GM18499 (cell line): Measurements from ENCODE around the gene CHRM3.
"Not testable (repeated sequence)": the region's sequence is repeated elsewhere in the genome, so short reads cannot be mapped to it uniquely, and the experiment has no call there.

Experiments
- ATAC-seq: cut with Tn5 transposase; IDR thresholded peaks from one replicate; pipeline ENCODE4 v1.9.1; 2021; ENCODE audit warnings: moderate number of reproducible peaks; ENCODE audit not compliant: insufficient read depth, unreplicated experiment

CHRM3 gene

DNA sequence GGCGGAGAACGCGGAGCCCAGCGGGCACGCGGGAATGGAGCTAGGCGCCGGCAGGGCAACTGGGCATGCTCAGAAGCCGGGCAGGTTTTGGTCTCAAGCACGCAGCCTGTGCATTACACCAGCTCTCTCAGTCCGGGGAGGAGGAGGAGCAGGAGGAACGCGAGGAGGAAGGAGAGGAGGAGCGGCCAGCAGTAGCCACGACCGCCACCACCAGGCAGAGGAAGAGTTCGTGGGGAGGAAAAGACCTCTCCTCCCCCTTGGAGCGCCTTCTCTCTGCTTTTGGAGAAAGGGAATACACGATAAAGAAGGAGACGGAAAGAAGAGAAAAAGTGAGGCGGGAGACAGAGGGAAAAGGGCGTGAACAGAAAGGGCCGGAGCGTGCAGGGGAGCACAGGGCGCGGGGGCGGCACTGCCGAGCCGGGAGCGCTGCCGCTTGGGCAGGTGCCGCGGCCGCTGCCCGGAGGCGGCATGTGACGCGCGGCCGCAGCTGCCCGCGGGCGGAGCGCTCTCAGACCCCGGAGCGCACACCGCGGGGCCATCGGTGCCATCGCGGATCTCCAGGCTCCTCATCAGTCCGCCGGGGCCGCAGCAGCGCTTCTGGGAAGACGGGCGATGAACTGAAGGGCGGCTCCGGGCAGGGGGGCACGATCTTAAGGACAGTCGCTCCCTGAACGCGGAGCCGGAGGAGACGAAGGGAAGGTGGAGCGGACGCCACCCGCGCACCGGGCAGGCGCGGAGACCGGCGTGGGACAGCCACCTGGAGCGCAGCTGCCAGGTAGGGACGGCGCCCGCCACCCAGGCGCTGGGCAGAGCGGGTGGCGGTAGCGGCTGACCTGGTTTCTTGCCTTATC lies at the start of gene CHRM3:
Gene CHRM3, plus strand, starts transcription at position 116 of the 851 bp plus-strand sequence. CDS start 520,884 bp downstream, outside the sequence.
- no peak for ATAC-seq

DNA sequence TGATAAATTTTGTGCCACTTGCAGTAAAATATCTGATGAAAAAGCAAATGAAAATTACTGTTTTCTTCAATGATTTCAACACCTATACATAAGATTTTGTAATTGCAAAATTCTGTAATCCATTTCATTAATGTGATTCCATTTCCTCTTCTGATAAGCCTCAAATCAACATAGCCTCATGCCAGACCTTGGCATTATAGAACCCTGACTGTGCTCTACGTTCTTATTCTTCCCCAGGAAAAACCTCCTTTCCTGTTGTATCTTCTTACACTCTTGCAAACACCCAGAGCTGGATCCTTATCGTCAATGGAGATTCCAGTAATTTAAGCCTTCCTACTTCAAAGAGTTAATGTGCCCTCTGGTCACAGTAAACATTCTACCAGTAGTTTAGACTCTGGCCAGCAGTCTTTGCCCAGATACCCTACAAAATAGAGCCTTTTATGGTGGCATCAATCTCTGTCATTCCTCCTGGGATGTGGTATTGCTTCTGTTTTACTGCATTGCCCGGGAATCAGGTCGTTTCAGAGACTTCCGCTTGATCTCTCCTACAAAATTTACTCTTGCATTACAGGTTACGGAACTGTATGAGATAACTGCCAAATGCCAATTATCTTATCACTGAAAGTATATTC lies 48.5 kb upstream of the CHRM3 start:
- no peak for ATAC-seq

DNA sequence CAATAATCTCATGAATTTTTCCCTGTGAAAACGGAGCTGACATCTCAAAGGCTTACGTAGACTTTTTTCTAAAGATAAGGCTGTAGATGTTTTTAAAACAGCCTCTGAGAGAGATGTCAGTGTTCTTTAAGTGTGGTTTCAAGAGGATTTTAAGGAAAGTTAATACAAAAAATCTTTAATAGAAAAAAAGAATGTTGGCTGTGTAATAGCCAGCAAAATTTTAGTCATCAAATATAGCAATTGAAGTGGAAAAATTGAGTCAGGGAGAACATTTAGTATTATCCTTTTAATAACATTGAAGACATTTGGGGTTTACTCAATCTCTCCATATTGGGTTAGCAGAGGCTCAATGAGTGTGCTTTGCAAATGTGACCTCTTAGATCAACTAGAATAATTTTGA lies 38.6 kb upstream of the CHRM3 start:
- ATAC-seq, result no peak

DNA sequence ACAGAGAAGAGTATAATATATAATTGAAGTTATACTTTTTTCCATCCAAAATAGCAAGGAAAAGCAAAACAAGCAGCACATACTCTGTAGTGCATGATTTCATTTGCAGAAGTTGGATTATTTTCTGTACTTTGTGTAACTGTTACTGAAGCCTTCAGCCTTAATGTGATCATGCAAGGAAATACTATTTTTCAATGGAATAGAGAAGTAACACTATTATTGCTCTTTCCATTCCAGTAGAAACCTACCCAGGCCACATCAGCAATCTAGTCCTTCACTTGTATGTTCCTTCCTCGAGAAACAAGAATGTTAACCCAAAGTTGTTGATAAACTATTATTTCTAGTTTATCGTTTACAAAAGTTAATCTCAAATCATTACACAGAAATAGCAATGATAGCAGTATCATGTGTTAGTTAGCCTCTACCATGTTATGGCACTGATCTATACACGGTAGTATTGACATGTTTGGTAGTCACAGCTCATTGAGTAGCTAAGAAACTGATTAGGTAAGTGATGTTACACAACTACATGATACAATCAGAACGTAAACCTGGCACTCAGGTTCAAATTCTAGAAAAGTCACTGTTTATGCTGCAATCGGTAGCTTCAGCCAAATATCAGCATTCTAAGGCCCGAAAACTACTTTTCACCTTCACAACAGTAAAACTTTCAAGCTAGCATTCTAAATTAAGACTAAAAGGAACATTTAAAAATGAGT lies 37.6 kb upstream of the CHRM3 start:
- ATAC-seq, result no peak

DNA sequence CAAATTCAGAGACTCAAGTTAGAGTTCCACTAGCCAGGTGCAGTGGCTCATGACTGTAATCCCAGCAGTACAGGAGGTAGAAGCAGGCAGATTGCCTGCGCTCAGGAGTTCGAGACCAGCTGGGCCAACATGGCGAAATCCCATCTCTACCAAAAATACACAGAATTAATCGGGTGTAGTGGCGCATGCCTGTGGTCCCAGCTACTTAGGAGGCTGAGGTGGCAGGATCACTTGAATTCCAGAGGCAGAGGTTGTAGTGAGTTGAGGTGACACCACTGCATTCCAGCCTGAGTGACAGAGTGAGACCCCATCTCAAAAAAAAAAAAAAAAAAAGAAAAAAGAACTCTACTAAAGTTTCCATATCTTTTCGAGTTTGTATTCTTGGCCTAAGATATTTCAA lies 36.7 kb upstream of the CHRM3 start:
- ATAC-seq, result no peak

DNA sequence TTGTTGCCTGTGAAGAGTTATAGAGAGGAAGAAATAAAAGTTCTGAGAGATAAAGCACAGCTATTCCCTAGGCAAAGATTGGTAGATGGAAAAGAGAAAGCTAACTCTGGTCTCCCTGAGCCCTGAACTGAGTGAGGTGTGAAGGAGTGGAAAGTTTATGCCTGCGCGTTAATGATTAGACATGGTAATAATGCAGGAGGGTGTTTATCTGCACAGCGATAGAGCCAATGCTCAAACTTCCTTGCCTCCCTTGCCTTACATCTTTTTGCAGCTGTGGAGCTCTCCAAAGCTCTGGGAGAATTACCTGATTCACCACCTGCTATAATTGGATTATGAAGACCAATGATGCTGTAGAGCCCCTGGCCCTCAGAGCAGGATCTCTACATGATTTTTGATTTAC lies 32.8 kb upstream of the CHRM3 start:
- ATAC-seq, result no peak

DNA sequence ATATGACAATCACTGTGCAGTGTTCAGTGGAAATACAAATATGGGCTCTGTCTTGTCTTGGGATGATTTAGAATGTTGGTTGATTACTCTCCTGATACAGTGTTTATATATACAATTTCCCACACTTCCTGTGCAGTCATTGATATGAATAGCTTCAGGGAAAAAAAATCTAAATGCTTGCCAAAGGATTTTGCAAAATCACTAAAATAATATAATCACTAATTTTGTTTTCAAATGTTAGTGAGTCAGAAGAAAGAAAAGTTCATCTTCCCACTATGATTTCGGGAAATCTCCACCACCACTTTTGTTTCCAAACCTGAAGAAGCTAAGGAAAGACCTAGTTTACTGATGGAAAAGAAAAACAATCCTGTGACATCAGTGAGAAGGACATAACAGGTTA lies 32.1 kb upstream of the CHRM3 start:
- no peak for ATAC-seq

DNA sequence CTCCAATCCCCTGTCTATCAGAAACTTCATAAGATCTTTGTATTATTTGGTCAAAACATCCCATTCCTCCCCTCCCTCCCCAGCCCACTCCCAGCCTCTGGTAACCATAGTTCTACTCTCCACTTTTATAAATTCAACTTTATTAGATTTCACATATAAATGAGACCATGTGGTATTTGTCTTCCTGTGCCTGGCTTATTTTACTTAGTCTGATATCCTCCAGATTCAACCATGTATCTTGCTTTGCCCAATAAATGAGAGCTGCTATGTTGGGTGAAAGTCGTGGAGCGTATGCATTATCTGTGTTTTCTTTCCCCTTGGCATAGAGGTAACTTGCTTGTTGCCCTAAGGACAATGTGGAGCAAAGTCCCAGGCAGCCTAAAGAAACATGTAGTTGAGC lies 28.5 kb upstream of the CHRM3 start:
- ATAC-seq, result no peak

DNA sequence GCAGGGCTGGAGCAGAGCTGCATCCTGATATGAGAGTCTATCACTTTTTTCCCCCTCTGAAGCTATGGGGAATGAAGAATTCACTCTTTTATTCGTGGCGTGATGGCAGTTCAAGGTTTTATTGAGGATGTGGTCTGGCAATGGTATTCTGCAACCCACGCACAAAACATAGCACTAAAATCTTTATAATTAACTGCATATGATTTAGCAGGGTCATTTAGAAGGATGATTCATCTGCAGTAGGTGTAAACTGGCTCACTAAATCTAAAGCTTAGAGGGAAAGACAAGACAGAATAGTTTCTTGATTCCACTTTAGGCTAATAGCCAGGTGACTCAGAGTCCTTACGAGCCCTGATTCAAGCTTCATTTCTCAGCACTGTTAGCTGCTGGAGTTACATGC lies 25.0 kb upstream of the CHRM3 start:
- ATAC-seq, result no peak

DNA sequence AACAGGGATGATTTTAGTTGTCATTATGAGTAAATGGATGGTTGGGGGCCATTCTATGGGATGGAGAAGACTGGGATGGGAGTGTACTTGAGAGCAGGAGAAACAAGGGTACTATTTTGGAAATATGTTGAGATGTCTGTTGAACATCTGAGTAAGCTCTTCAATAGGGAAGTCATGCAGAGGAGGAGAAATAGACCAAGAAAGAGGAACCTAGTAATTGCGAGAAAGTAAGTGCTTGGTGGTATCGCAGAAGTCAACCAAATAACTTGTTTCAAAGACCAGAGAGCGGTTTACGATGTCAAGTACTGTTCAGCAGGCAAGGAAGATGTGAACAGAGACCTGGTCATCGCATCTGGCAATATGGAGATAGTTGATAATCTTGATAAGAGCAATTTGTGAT lies 22.4 kb upstream of the CHRM3 start:
- no peak for ATAC-seq

DNA sequence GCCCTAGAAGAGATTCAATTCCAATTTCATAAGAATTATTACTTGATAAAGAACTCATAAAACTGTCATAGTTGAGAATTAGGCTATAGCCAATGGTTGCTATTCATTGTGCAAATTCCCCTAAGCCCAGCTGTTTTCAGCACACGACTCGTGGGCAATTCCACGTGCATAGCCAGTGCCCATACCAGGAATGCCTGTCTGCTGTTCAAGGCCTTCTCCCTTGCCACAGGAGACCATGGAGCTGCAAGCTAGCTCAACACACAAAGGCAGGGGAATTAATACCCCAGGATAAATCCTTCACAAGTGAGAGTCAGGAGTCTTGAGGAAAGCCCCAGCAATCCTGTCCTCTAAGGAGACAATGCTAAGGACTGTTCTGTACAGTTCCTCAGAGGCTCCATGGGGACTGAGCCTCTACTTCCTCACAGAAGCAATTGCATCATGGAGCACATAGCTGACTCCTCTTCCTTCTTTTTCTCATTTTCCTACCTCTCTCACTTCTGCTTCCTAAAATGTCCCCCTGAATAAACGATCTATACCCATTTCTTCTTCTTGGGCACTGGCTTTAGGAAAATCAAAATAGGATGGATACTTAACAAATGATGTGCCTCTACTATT lies 19.1 kb upstream of the CHRM3 start:
- ATAC-seq, result no peak

DNA sequence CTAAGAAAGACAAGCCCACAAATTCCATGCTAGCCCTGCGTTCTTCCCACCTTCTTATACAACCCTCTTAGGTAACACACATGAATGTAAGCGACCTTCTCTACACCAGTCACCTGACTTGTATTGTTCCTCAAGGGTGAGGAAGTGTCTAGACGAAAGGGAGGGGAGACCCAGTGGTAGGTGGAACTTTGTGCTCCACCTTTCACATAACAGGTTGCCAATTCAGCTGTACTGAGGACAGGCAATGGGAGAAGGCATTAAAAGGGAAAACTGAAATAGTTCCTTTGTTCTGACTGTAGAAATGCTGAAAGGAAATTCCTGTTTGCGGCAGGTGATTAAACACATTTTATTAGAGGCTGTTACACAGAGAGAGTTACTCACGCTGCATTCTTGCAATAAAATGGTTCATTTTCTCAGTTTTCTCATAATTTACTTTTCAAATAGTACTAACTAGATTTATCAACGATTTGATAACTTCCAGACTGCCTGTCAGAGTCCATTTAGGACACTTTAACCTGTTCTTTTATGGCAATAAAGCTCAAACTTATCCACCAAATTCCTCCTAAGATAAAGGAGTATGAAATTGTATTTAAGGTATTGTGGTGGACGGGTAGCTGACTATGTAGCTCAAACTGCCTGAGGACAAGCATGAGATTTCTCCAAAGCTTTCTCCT lies 17.8 kb upstream of the CHRM3 start:
- ATAC-seq, result no peak

DNA sequence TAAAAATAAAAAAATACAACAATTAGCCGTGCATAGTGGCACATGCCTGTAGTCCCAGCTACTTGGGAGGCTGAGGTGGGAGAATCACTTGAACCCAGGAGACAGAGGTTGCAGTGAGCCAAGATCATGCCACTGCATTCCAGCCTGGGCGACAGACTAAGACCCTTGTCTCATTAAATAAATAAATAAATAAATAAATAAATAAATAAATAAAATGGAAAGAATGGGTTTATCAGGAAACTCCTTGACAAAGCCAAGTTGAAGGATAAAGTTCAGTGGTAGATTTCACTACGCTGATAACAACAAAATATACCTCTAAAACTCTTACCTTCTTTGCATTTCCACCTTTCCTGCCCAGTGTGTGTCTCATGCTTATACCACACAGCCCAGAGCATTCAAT lies 15.5 kb upstream of the CHRM3 start:
- not testable (repeated sequence) for ATAC-seq

DNA sequence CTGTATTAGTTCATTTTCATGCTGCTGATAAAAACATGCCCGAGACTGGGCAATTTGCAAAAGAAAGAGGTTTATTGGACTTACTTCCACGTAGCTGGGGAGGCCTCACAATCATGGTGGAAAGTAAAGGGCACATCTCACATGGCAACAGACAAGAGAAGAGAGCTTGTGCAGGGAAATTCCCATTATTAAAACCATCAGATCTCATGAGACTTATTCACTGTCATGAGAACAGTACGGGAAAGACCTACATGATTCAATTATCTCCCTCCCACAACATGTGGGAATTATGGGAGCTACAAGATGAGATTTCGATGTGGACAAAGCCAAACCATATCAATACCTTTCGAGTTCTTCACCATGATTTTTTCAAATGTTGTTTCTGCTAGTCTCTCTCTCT lies 3.7 kb upstream of the CHRM3 start:
- no peak for ATAC-seq

DNA sequence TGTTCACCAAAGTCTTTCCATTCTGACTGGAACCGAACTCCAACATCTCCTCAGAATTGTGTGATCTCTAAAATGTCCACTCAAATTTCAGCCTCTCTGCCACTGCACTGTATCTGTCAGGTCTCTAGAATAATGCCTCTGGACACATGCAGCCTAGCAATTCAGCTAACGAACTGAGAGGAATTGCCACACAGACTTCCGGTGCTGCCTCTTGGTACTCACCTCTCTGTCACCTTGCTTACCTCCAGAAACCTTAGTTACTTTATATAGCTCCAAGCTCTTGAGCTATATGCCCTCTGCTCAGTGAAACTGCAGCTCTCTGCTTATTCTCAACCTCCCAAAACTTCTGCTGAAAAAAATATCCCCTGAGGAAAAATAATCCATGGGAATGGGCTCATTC lies 2.7 kb upstream of the CHRM3 start:
- ATAC-seq, result no peak

DNA sequence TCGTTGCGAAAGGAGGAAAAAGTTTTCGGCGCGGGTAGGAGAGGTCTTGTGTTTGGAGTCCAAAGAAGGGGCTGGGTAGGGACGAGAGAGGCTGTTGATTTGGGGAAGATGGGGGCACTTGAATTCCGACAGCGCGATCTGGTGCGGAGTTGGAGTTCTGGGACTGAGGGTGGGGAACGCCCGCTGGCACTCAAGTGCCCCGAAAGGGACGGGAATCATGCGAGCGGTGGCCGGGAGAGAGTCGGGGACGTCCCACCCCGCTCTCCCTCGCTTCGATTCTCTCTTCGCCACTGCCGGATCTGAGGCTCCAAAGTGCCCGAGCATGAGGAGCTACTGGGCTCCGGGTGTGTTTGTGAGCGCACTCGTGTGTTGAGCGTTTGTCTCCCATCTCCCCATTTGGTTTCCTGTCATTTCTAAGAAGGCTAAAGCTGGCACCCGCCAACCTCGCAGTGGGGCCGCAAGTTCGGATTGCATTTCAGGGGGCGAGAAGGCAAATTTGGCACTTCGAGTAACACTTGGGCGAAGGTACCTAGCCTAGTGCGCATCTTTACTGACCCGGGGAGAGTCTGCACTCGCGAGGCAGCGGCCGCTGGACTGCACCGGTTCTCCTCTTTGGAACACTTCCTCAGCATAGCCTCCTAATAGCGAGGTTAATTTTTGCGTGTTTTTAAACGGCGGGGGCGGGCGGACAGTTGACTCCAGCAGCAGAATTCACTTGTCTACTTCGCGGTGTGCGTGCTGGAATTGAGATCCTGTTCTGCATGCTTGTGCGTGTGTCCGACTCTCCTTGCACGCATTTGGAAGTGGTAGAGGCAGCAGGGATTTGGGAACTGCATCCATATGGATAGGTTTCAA lies 1.2 kb downstream of the CHRM3 start:
- no peak for ATAC-seq

DNA sequence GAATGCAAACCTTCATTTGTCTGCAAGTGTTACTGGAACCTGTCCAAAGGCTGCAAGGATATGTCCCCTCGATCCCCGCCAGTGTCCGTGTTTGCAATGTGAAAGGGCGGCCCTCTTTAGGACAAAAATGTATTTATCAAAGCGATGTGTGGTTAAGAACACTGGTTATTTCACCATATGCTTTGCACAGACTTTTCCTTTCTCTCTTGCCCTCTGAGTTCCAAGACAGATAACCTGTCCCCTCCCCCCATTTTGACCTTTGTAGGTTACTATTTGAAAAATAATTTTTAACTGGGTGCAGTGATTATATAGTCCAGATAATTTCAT lies 1.8 kb downstream of the CHRM3 start:
- no peak for ATAC-seq

DNA sequence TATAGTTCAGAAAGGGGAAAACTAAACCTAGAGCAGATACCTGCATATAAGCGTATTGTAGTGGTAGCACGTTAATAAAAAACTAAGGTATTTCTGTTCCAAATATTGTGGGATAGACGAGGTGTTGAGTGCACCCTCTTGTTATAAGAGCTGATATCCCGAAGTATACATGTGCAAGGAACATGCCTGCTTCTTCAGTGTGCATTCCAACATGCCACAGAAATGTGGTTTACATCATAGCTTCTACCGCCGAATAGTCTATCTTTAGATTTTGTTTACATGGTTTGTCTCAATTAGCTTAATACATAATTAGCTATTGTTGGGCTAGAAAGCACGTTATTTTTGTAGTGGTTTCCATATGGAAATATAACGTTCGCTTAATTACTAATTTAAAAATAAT lies 2.2 kb downstream of the CHRM3 start:
- ATAC-seq, result no peak

DNA sequence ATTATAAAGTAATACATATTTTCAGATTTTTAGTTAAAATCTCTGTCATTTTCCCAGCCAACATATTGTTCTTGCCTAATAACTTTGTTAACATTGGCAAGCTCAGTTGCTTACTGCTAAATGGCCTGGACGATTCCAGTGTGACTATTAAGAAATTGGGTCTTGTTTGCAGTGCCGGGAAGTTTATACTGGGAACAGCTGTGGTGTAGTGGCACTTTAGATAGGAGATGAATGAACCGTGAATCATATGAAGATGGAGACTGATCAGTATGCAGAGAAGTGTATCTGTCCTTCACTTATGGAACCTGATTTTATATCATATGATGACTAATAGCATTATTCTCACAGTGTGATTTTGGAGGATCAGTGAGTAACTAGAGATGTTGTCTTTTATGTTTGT lies 3.3 kb downstream of the CHRM3 start:
- no peak for ATAC-seq

DNA sequence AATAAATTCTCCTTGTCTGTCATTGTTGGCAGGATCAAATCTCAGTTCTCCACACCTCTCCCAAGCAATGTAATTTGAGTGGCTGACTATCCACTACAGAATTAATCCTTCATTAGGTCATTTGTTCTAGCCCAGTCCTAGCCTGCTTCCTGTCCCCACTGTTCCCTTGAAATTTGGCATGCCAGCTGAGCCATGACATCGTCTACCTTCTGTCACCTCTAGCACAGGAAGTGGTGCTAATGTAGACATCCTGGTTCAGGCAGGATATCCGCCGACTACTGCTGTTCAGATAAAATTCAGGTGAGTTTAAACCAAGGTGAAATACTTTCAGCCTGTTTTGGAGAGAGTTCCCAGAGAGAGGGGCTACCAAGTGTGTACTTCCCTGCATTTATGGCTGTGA lies 5.9 kb downstream of the CHRM3 start:
- ATAC-seq, result no peak
